NCI-H345 treated with DMSO at 0.1 percent for 48 hours (cell line): ENCODE data around the gene LPCAT1.

ENCODE experiments used
- DNase-seq: peaks from one replicate; lab custom pipeline; 2025; ENCODE audit not compliant: unreplicated experiment; lab: John Stamatoyannopoulos, UW

LPCAT1 gene

GRCh38 chr5:1414311-1415058, 109.3 kb downstream of the LPCAT1 start:
- DNase-seq, result no peak

DNA sequence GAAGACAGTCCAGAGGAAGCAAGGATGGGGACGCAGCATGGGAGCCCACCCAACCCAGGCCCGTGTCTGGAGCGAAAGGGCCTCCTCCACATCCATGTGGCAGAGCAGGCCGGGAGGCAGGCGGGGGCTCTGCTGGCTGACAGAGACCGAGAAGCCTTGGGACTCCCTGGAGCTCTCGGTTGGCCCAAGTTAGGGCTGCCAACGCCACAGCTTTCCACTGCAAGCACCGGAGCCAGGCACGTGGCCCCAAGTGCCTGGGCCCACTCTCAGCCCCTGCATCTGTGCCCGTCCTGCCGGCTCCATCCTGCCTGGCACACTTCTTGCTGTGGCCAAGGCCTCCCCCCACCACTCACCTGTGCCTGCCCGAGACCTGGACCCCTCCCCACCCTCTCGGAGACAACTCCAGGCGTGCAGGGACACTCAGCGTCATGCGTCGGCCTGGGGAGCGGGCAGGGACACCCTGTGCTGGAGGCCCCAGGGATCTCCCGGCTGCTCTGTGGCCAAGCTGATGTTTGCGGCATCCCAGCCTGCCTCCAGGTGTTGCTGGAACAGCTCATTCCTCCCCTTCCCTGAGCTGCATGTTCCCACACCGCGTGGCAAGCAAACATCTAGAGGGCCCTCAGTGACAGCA, 110.0 kb downstream of the LPCAT1 start:
- no peak for DNase-seq

DNA sequence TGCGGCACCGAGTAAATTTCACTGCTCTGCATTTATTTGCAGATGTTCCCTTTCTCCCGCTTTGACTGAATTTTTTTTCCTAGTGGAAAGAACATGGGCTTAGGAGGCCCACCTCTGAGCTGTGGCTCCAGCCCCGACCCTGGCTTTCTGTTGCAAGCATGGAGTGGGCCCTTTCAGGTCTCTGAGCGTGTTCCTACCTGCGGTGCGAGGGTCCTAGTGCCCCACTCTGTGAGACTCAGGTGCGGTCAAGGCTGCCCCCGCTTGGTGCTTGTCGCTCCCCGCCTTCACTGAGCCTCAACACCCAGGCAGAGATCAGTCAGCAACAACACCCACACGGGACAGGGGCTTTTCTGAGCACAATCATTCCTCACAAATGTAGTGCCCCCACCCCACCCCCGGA, 110.5 kb downstream of the LPCAT1 start:
- no peak for DNase-seq

- no peak for DNase-seq
These were observed 111.1 kb downstream of the LPCAT1 start for GRCh38 chr5:1412621-1413020.

DNA sequence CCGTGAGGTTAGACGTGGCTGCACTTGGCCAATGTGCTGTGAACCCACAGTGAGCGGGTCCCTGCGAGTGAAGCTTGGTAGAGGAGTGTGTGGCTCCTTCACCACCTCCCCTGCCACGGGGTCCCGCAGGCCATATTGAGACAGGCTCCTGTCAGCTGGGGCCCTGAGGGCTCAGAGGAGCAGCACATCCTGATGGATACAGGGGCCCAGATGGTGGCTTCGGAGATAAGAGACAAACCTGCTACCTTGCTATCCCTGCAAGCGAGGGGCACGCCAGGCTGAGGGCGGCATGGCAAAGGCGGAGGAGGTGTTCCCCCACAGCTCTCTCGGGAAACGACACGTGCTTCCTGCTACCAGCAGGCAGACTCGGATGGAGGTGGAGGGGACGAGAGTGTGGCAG, 111.6 kb downstream of the LPCAT1 start:
- no peak for DNase-seq
